ENCODE results near the gene SHISA2. TPM values are rescaled to one million over a fixed set of nuclear protein-coding genes. Genes with fewer than 3 reads are reported as not detected.

The SHISA2 gene
- total RNA-seq, 6 experiments from 2014 or later, result 0.07 to 0.12 TPM; not detected in 4

DNA sequence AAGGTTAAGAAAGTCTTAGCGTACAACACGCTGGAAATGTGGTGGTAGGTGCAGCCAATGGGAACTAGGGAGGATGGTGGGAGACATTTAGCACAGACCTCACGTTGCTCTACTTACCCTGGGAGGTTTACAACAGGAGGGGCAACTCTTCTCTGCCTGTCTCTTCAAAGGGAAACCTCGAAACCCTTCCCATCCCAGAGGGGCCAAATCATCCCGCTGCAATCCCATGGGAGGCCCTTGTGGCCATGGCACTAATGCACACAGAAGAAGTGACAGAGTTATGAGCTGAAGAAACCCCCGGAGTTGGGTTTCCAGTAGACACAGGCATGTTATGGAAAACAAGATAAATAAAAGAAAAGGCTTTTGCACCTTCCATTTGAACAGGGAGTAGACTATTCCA lies 35.6 kb downstream of the SHISA2 start:
- Histone ChIP-seq H3K27ac (no peak overlapping the region), H3K36me3 (no peaks in the 10 kb centered on the region), H3K27me3 (no peaks in the 10 kb centered on the region), H3K4me3 (no peak overlapping the region), H3K4me1 (no peaks in the 10 kb centered on the region), H3K9me3 (no peaks in the 10 kb centered on the region)
- DNase-seq (no peak), ATAC-seq (no peak)
- WGBS (ENCODE audit: insufficient coverage, low coverage, low lambda C conversion rate, missing lambda C conversion rate), result 68% methylated on average over 6 of the region's 6 CpGs
- TF ChIP-seq, protein P1, sequence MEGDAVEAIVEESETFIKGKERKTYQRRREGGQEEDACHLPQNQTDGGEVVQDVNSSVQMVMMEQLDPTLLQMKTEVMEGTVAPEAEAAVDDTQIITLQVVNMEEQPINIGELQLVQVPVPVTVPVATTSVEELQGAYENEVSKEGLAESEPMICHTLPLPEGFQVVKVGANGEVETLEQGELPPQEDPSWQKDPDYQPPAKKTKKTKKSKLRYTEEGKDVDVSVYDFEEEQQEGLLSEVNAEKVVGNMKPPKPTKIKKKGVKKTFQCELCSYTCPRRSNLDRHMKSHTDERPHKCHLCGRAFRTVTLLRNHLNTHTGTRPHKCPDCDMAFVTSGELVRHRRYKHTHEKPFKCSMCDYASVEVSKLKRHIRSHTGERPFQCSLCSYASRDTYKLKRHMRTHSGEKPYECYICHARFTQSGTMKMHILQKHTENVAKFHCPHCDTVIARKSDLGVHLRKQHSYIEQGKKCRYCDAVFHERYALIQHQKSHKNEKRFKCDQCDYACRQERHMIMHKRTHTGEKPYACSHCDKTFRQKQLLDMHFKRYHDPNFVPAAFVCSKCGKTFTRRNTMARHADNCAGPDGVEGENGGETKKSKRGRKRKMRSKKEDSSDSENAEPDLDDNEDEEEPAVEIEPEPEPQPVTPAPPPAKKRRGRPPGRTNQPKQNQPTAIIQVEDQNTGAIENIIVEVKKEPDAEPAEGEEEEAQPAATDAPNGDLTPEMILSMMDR (IDR thresholded peaks at IDR 0.05), result no peak
- no peak for TF ChIP-seq POLR2A (IDR thresholded peaks at IDR 0.05)
- intact Hi-C loops (cut with DNase I), result no loop called here

DNA sequence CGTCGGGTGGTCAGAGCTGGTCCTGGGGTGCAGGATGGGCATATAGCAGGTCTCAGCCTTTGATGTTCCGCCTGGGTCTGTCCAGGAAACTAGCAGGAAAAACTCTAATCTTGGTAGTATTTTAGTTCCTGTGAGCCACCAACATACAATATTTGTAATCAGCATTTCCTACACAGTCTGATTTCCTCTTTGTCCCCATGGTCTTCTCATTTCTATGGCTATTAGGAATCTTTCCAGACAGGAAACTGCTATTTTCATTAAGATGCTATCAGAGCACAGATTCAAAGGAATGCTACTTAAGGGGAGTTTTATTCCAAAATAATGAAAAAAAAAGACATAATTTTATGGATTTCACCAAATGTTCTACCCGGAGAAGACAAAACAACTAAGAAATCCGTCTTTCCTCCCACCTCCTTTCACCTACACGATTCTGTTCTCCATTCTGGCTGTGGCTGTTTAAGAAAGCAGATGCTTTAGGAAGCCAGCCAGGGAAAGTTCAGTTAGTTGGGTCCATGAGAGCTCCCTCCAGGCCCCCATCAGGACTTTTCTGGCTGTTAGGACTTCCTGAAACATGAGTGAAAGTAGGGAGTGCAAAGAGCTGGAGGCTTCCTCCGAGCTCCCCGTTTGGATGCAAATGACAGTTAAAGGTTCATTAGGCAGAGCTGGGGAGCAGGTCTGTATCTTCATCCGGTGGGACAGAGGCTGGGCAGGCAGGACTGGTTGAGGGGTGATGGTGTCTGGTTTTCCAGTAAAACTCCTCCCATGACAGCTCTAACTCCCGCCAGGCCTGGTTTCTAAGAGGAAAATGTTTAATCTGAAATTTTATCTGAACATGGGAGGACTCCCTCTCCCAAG lies 36.3 kb downstream of the SHISA2 start:
- no peak overlapping the region for H3K4me3 ChIP-seq
- intact Hi-C loops (cut with DNase I), result no loop called here
- WGBS (ENCODE audit: insufficient coverage, low coverage, low lambda C conversion rate, missing lambda C conversion rate), result 38% methylated on average over 10 of the region's 10 CpGs
- DNase-seq (no peak), ATAC-seq (no peak)
- no peaks in the 10 kb centered on the region for H3K36me3 ChIP-seq
- H3K9me3 ChIP-seq, result no peaks in the 10 kb centered on the region
- no peaks in the 10 kb centered on the region for H3K4me1 ChIP-seq
- TF ChIP-seq POLR2A (IDR thresholded peaks at IDR 0.05), result no peak
- TF ChIP-seq, protein P1 (IDR thresholded peaks at IDR 0.05), result no peak
- no peak overlapping the region for H3K27ac ChIP-seq
- H3K27me3 ChIP-seq, result no peaks in the 10 kb centered on the region

DNA sequence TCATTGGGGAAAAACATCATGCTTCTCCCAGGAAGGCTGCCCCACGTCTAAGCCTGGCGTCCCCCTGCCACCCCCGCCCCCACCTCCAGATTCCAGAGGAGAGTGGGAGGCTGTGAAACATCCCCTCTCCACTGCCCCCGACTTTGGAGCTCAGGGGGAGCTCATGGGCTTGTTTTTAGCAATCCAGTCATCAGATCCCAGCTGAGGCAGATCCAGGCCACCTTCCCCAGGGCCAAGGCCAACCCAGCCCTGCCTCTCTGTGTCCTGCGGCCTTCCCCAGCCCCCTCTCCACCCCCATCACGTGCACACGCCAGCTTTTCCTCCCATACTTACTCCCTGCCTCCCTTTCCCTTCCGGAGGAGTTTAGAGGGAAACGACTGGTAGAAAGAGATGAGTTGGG lies 38.8 kb downstream of the SHISA2 start:
- no peak for TF ChIP-seq POLR2A (IDR thresholded peaks at IDR 0.05)
- TF ChIP-seq, protein P1 (IDR thresholded peaks at IDR 0.05), result no peak
- intact Hi-C loops (cut with DNase I), result no loop called here
- 36% methylated on average over 8 of the region's 9 CpGs for WGBS (ENCODE audit: insufficient coverage, low coverage, low lambda C conversion rate, missing lambda C conversion rate)
- H3K4me3 ChIP-seq, result no peak overlapping the region
- H3K27me3 ChIP-seq, result no peaks in the 10 kb centered on the region
- no peak for DNase-seq
- no peak for ATAC-seq
- H3K36me3 ChIP-seq, result no peaks in the 10 kb centered on the region
- H3K9me3 ChIP-seq, result no peaks in the 10 kb centered on the region
- no peak overlapping the region for H3K27ac ChIP-seq
- no peaks in the 10 kb centered on the region for H3K4me1 ChIP-seq

DNA sequence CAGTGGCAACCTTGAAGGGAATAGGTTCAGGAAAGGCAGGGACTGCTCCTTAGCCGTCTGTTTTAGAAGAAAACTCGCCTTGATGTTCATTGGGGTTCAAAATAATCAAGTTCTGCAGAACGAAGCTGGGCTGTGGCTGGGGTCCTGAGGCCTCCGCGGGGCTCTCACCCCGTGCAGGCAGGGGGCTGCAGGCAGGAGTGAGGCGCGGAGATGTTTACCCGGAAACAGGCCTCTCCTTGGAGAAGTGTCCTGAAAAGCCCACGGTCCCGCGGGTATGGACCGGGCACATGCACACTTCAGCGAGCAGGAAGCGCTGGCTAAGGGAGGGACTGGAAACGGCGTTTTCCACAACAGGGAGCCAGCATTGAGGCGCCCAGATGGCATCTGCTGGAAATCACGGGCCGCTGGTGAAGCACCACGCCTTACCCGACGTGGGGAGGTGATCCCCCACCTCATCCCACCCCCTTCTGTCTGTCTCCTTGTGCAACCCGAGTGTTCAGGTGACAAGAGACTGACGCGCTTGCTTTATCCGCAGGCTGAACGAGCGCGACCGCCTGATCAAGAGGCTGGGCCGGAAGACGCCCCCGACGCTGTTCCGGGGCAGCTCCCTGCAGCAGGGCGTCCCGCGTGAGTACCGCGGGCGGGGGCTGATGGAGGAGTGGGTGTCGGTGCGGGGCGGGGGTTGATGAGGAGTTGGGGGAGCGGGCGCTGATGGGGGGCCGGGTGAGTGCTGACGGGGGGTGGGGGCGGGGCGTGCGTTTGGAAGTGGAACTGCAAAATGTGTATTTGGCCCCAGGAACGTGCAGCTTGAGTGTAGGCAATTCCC lies 39.6 kb downstream of the SHISA2 start:
- Histone ChIP-seq H3K27ac (no peak overlapping the region), H3K9me3 (no peaks in the 10 kb centered on the region), H3K4me1 (no peaks in the 10 kb centered on the region), H3K27me3 (no peaks in the 10 kb centered on the region), H3K36me3 (no peaks in the 10 kb centered on the region), H3K4me3 (peak overlapping the region in 1 of 3 donors; percentile 27)
- intact Hi-C loops (cut with DNase I), result no loop called here
- no peak for ATAC-seq
- no peak for DNase-seq
- TF ChIP-seq, protein P1 (IDR thresholded peaks at IDR 0.05), result no peak
- TF ChIP-seq POLR2A (IDR thresholded peaks at IDR 0.05), result no peak
- WGBS (ENCODE audit: insufficient coverage, low coverage, low lambda C conversion rate, missing lambda C conversion rate), result 26% methylated on average over 10 of the region's 53 CpGs
